ENCODE results near the gene RUNX1.

GRCh38 chr21:34878501-34878900 lies 170.6 kb downstream of the RUNX1 start:
- TF ChIP-seq CTCF (IDR thresholded peaks at IDR 0.05) (no peak), POLR2A (IDR thresholded peaks at IDR 0.05) (no peak)
